Activated naive CD4-positive, alpha-beta T cell treated with anti-CD3 and anti-CD28 coated beads, Interleukin-2, amount 10 ng/mL, durations not matched to agents 7 days and 5 days (primary cell): ENCODE results near the gene BTBD2.
"Not testable (repeated sequence)": the region's sequence is repeated elsewhere in the genome, so short reads cannot be mapped to it uniquely, and the experiment has no call there.

ENCODE experiments used
- CTCF ChIA-PET: fragments of 350-600 bp; sonication (Branson Sonifier 250); formaldehyde crosslinking; loops from one replicate; lab custom pipeline; 2021; ENCODE audit warnings: antibody characterized with exemption; lab: Charles Lee
- DNase-seq: peaks from one replicate; pipeline ENCODE4 v3.0.0-alpha.2; 2020
- H3K27ac Mint-ChIP-seq: one replicate; pipeline ENCODE4 v1.8.0; 2021; ENCODE audit warnings: mild to moderate bottlenecking, moderate library complexity, mixed read lengths
- H3K27me3 Mint-ChIP-seq: one replicate; pipeline ENCODE4 v1.8.0; 2021; ENCODE audit warnings: mild to moderate bottlenecking, mixed read lengths
- H3K36me3 Mint-ChIP-seq: one replicate; pipeline ENCODE4 v1.8.0; 2021; ENCODE audit warnings: mixed read lengths
- H3K4me1 Mint-ChIP-seq: one replicate; pipeline ENCODE4 v1.8.0; 2021; ENCODE audit warnings: mixed read lengths
- H3K4me3 Mint-ChIP-seq: one replicate; pipeline ENCODE4 v1.8.0; 2021; ENCODE audit warnings: mild to moderate bottlenecking, moderate library complexity, mixed read lengths
- H3K9me3 Mint-ChIP-seq: one replicate; pipeline ENCODE4 v1.8.0; 2021; ENCODE audit warnings: mixed read lengths

BTBD2 gene

GRCh38 chr19:1998712-1999708 lies 16.5 kb downstream of the BTBD2 start:
- DNase-seq, result no peak
- CTCF ChIA-PET, result interaction anchor here (0.7 kb wide), 1 partner anchor 71 kb away, joined by 3 read pairs; no protein-coding TSS in a partner anchor
- Mint-ChIP-seq H3K9me3 (no peaks in the 10 kb centered on the region), H3K4me3 (no peak overlapping the region), H3K36me3 (peaks cover 29% of the 10 kb centered on the region), H3K27ac (no peak overlapping the region), H3K27me3 (no peaks in the 10 kb centered on the region), H3K4me1 (peaks cover 2% of the 10 kb centered on the region)

GRCh38 chr19:1997353-1998233 lies 17.9 kb downstream of the BTBD2 start:
- no peak for DNase-seq
- H3K4me3 Mint-ChIP-seq, result no peak overlapping the region
- peaks cover 2% of the 10 kb centered on the region for H3K4me1 Mint-ChIP-seq
- CTCF ChIA-PET, result no interaction called here
- no peaks in the 10 kb centered on the region for H3K9me3 Mint-ChIP-seq
- no peak overlapping the region for H3K27ac Mint-ChIP-seq
- peaks cover 31% of the 10 kb centered on the region for H3K36me3 Mint-ChIP-seq
- no peaks in the 10 kb centered on the region for H3K27me3 Mint-ChIP-seq

- Mint-ChIP-seq H3K4me3 (no peak overlapping the region), H3K9me3 (no peaks in the 10 kb centered on the region)
- DNase-seq, result no peak
These were observed 22.7 kb downstream of the BTBD2 start for GRCh38 chr19:1992759-1993260.

GRCh38 chr19:1991018-1991913 lies 24.2 kb downstream of the BTBD2 start:
- CTCF ChIA-PET, result no interaction called here
- DNase-seq, result no peak
- Mint-ChIP-seq H3K9me3 (no peaks in the 10 kb centered on the region), H3K4me3 (no peak overlapping the region), H3K4me1 (no peaks in the 10 kb centered on the region), H3K27ac (no peak overlapping the region), H3K36me3 (peaks cover 23% of the 10 kb centered on the region), H3K27me3 (no peaks in the 10 kb centered on the region)

More at GRCh38 chr19:1992759-1993260, 22.7 kb downstream of the BTBD2 start:
- CTCF ChIA-PET, result no interaction called here
- peaks cover 27% of the 10 kb centered on the region for H3K36me3 Mint-ChIP-seq
- no peaks in the 10 kb centered on the region for H3K4me1 Mint-ChIP-seq
- no peak overlapping the region for H3K27ac Mint-ChIP-seq
- no peaks in the 10 kb centered on the region for H3K27me3 Mint-ChIP-seq

GRCh38 chr19:1990230-1991017 lies 25.1 kb downstream of the BTBD2 start:
- Mint-ChIP-seq H3K9me3 (no peaks in the 10 kb centered on the region), H3K27ac (no peak overlapping the region), H3K4me3 (no peak overlapping the region), H3K27me3 (no peaks in the 10 kb centered on the region), H3K4me1 (no peaks in the 10 kb centered on the region), H3K36me3 (peaks cover 17% of the 10 kb centered on the region)
- DNase-seq, result no peak
- CTCF ChIA-PET, result no interaction called here

GRCh38 chr19:1989513-1990229 lies 25.8 kb downstream of the BTBD2 start:
- H3K27me3 Mint-ChIP-seq, result no peaks in the 10 kb centered on the region
- H3K9me3 Mint-ChIP-seq, result no peaks in the 10 kb centered on the region
- peaks cover 21% of the 10 kb centered on the region for H3K36me3 Mint-ChIP-seq
- CTCF ChIA-PET, result no interaction called here
- no peak overlapping the region for H3K4me3 Mint-ChIP-seq
- no peak for DNase-seq
- no peak overlapping the region for H3K27ac Mint-ChIP-seq
- no peaks in the 10 kb centered on the region for H3K4me1 Mint-ChIP-seq

GRCh38 chr19:1988464-1988863 lies 27.1 kb downstream of the BTBD2 start:
- not testable (repeated sequence) for H3K4me1 Mint-ChIP-seq, H3K9me3 Mint-ChIP-seq, H3K4me3 Mint-ChIP-seq, H3K27ac Mint-ChIP-seq, DNase-seq, H3K27me3 Mint-ChIP-seq
- CTCF ChIA-PET, result interaction anchor here (0.6 kb wide), 1 partner anchor 625 kb away, joined by 3 read pairs; no protein-coding TSS in a partner anchor
- H3K36me3 Mint-ChIP-seq, result peaks cover 21% of the 10 kb centered on the region

- H3K27ac Mint-ChIP-seq, result no peak overlapping the region
- H3K4me1 Mint-ChIP-seq, result no peaks in the 10 kb centered on the region
- peaks cover 17% of the 10 kb centered on the region for H3K36me3 Mint-ChIP-seq
- no peak overlapping the region for H3K4me3 Mint-ChIP-seq
- H3K27me3 Mint-ChIP-seq, result no peaks in the 10 kb centered on the region
- no peak for DNase-seq
- CTCF ChIA-PET, result interaction anchor here (0.6 kb wide), 1 partner anchor 626 kb away, joined by 3 read pairs; no protein-coding TSS in a partner anchor
- no peaks in the 10 kb centered on the region for H3K9me3 Mint-ChIP-seq
These were observed 28.0 kb downstream of the BTBD2 start for GRCh38 chr19:1987197-1988187.

GRCh38 chr19:1986357-1987162 lies 29.0 kb downstream of the BTBD2 start:
- no peaks in the 10 kb centered on the region for H3K9me3 Mint-ChIP-seq
- H3K4me1 Mint-ChIP-seq, result no peaks in the 10 kb centered on the region
- no peak overlapping the region for H3K27ac Mint-ChIP-seq
- no peak for DNase-seq
- H3K36me3 Mint-ChIP-seq, result peaks cover 21% of the 10 kb centered on the region
- H3K4me3 Mint-ChIP-seq, result no peak overlapping the region
- CTCF ChIA-PET, result no interaction called here
- H3K27me3 Mint-ChIP-seq, result no peaks in the 10 kb centered on the region

GRCh38 chr19:1985588-1986356 lies 29.7 kb downstream of the BTBD2 start:
- Mint-ChIP-seq H3K36me3 (peaks cover 25% of the 10 kb centered on the region), H3K4me1 (no peaks in the 10 kb centered on the region), H3K4me3 (no peak overlapping the region), H3K27me3 (no peaks in the 10 kb centered on the region), H3K27ac (no peak overlapping the region), H3K9me3 (no peaks in the 10 kb centered on the region)
- CTCF ChIA-PET, result no interaction called here
- no peak for DNase-seq
